Esophagus muscularis mucosa (tissue), 4 donors: Measurements from ENCODE around the gene HLA-DMA.

Experiments used
- EP300 ChIP-seq: sonication (generic); formaldehyde crosslinking; IDR thresholded peaks from one replicate; pipeline ENCODE4 v1.6.1; 2017; ENCODE audit warnings: antibody characterized with exemption
- POLR2A ChIP-seq: fragments of 450-650 bp; IDR thresholded peaks from one replicate; pipeline ENCODE4 v1.6.1; 2017; ENCODE audit warnings: antibody characterized with exemption, moderate library complexity, mild to moderate bottlenecking, low read depth
- TF ChIP-seq, protein P1 (sequence below), 3 experiments: fragments of 200-600 bp in 2 of 3; fragments of 450-650 bp in 1 of 3; sonication (generic) in 2 of 3; IDR thresholded peaks; one replicate each; pipeline ENCODE4 v1.5.1; 2017 to 2019; ENCODE audit warnings: antibody characterized with exemption in 3 of 3, mild to moderate bottlenecking in 2 of 3, moderate library complexity in 1 of 3

DNA sequence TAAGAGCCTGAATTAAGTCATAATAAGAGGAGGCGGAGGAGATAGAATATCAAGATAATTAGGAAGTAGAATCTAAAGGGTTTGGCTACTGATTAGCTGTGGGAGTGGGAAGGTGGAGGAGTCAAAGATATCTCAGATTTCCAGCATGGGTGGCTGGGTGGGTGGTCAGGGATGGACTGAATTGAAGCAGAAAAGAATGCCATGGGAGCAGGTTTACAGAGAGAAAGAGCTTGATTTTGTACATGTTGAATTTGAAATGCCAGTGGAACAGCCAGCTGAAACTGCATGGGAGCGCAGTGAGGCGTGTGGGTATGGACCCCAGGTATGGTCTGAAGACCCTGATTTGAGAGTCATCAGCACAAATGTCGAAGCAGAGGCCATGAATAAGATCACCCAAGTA is 1.4 kb upstream of the HLA-DMA start:
- no peak for TF ChIP-seq POLR2A
- TF ChIP-seq EP300 = no peak
- TF ChIP-seq, protein P1, sequence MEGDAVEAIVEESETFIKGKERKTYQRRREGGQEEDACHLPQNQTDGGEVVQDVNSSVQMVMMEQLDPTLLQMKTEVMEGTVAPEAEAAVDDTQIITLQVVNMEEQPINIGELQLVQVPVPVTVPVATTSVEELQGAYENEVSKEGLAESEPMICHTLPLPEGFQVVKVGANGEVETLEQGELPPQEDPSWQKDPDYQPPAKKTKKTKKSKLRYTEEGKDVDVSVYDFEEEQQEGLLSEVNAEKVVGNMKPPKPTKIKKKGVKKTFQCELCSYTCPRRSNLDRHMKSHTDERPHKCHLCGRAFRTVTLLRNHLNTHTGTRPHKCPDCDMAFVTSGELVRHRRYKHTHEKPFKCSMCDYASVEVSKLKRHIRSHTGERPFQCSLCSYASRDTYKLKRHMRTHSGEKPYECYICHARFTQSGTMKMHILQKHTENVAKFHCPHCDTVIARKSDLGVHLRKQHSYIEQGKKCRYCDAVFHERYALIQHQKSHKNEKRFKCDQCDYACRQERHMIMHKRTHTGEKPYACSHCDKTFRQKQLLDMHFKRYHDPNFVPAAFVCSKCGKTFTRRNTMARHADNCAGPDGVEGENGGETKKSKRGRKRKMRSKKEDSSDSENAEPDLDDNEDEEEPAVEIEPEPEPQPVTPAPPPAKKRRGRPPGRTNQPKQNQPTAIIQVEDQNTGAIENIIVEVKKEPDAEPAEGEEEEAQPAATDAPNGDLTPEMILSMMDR (IDR thresholded peaks at IDR 0.05) = no peak
